GM20431 (cell line): Measurements from ENCODE around the gene FAM240A.

Source experiments
- in situ Hi-C: fragments of 300-500 bp; cut with MseI, MboI; formaldehyde crosslinking; loops from one replicate; pipeline ENCODE4 v1.15.0; 2020; ENCODE audit warnings: low sequenced_read_pairs; ENCODE audit not compliant: unreplicated experiment

FAM240A gene

GRCh38 chr3:46659285-46659684, 47.0 kb downstream of the FAM240A start:
- in situ Hi-C loops: no loop called here

- in situ Hi-C loops: no loop called here
Measured at GRCh38 chr3:46660003-46660402, 47.7 kb downstream of the FAM240A start.

- in situ Hi-C loops: no loop called here
Measured at GRCh38 chr3:46660543-46661523, 48.5 kb downstream of the FAM240A start.

GRCh38 chr3:46661776-46662766, 49.7 kb downstream of the FAM240A start:
- in situ Hi-C loops: no loop called here

GRCh38 chr3:46662771-46663551, 50.6 kb downstream of the FAM240A start:
- in situ Hi-C loops: no loop called here

- in situ Hi-C loops: no loop called here
Measured at GRCh38 chr3:46663591-46664135, 51.3 kb downstream of the FAM240A start.

GRCh38 chr3:46664188-46664970, 52.1 kb downstream of the FAM240A start:
- in situ Hi-C loops: no loop called here

- in situ Hi-C loops: no loop called here
Measured at GRCh38 chr3:46664971-46665762, 52.8 kb downstream of the FAM240A start.

GRCh38 chr3:46665763-46666452, 53.6 kb downstream of the FAM240A start:
- in situ Hi-C loops: no loop called here

- in situ Hi-C loops: no loop called here
Measured at GRCh38 chr3:46666453-46666845, 54.1 kb downstream of the FAM240A start.

GRCh38 chr3:46667061-46667621, 54.8 kb downstream of the FAM240A start:
- in situ Hi-C loops: no loop called here

- in situ Hi-C loops: no loop called here
Measured at GRCh38 chr3:46667657-46668056, 55.3 kb downstream of the FAM240A start.

GRCh38 chr3:46668116-46668515, 55.8 kb downstream of the FAM240A start:
- in situ Hi-C loops: no loop called here

GRCh38 chr3:46668591-46668990, 56.3 kb downstream of the FAM240A start:
- in situ Hi-C loops: no loop called here

- in situ Hi-C loops: no loop called here
Measured at GRCh38 chr3:46669191-46669999, 57.1 kb downstream of the FAM240A start.
